Stimulated activated naive B cell treated with anti-CD40 and anti-IgM and Interleukin-4, amounts not matched to agents 10 μg/mL and 1 μg/mL and 100 μg/mL, for 72 hours (primary cell): ENCODE data around the gene LYPD1.

Source experiments
- ATAC-seq, 2 donors: fragments of 150-1000 bp; cut with Tn5 transposase; replicated peaks; 2 replicates each; pipeline ENCODE4 v1.10.0; 2021; ENCODE audit warnings: moderate library complexity in 1 of 2
- DNase-seq: peaks from one replicate; pipeline ENCODE4 v3.0.0; 2021
- H3K27ac Mint-ChIP-seq: one replicate; pipeline ENCODE4 v1.8.0; 2022; ENCODE audit warnings: mild to moderate bottlenecking, mixed read lengths
- H3K27me3 Mint-ChIP-seq, 2 donors: one replicate each; pipeline ENCODE4 v1.8.0; 2022; ENCODE audit warnings: mixed read lengths in 2 of 2
- H3K36me3 Mint-ChIP-seq, 2 donors: one replicate each; pipeline ENCODE4 v1.8.0; 2022; ENCODE audit warnings: mixed read lengths in 2 of 2, mild to moderate bottlenecking in 1 of 2
- H3K4me1 Mint-ChIP-seq, 2 donors: one replicate each; pipeline ENCODE4 v1.8.0; 2022; ENCODE audit warnings: mixed read lengths in 2 of 2, mild to moderate bottlenecking in 1 of 2
- H3K4me3 Mint-ChIP-seq, 2 donors: one replicate each; pipeline ENCODE4 v1.8.0; 2022; ENCODE audit warnings: mild to moderate bottlenecking in 2 of 2, mixed read lengths in 2 of 2, moderate library complexity in 1 of 2
- H3K9me3 Mint-ChIP-seq, 2 donors: one replicate each; pipeline ENCODE4 v1.8.0; 2022; ENCODE audit warnings: mixed read lengths in 2 of 2, mild to moderate bottlenecking in 1 of 2

The LYPD1 gene

GRCh38 chr2:132678483-132678882, 8.5 kb upstream of the LYPD1 start:
- no peaks in the 10 kb centered on the region for H3K4me1 Mint-ChIP-seq
- H3K9me3 Mint-ChIP-seq = no peaks in the 10 kb centered on the region
- H3K27me3 Mint-ChIP-seq = peaks cover 14 to 21% of the 10 kb centered on the region in 2 donors
- no peak for DNase-seq
- H3K36me3 Mint-ChIP-seq = no peaks in the 10 kb centered on the region
- H3K4me3 Mint-ChIP-seq = no peak overlapping the region
- ATAC-seq = no peak
- no peak overlapping the region for H3K27ac Mint-ChIP-seq

GRCh38 chr2:132677661-132678060, 7.7 kb upstream of the LYPD1 start:
- no peaks in the 10 kb centered on the region for H3K4me1 Mint-ChIP-seq
- ATAC-seq = no peak
- H3K36me3 Mint-ChIP-seq = no peaks in the 10 kb centered on the region
- no peak overlapping the region for H3K4me3 Mint-ChIP-seq
- DNase-seq = no peak
- peaks cover 19 to 27% of the 10 kb centered on the region in 2 donors for H3K27me3 Mint-ChIP-seq
- H3K9me3 Mint-ChIP-seq = no peaks in the 10 kb centered on the region
- H3K27ac Mint-ChIP-seq = no peak overlapping the region

GRCh38 chr2:132676999-132677398, 7.0 kb upstream of the LYPD1 start:
- DNase-seq = no peak
- ATAC-seq = no peak
- no peaks in the 10 kb centered on the region for H3K4me1 Mint-ChIP-seq
- no peak overlapping the region for H3K4me3 Mint-ChIP-seq
- H3K27ac Mint-ChIP-seq = no peak overlapping the region
- H3K36me3 Mint-ChIP-seq = no peaks in the 10 kb centered on the region
- peaks cover 21 to 27% of the 10 kb centered on the region in 2 donors for H3K27me3 Mint-ChIP-seq
- no peaks in the 10 kb centered on the region for H3K9me3 Mint-ChIP-seq

- ATAC-seq = no peak
- Mint-ChIP-seq H3K27ac (peak overlapping the region; percentile 75), H3K4me3 (peak overlapping the region; percentile 27 to 31), H3K4me1 (peaks cover 4 to 13% of the 10 kb centered on the region in 2 donors), H3K36me3 (peaks cover 2 to 5% of the 10 kb centered on the region in 2 donors), H3K9me3 (no peaks in the 10 kb centered on the region), H3K27me3 (peaks cover 41 to 59% of the 10 kb centered on the region in 2 donors)
- DNase-seq = no peak
Measured at GRCh38 chr2:132671151-132671835, 1.3 kb upstream of the LYPD1 start.

GRCh38 chr2:132670496-132671150, 618 bp upstream of the LYPD1 start:
- Mint-ChIP-seq H3K36me3 (peaks cover 2 to 5% of the 10 kb centered on the region in 2 donors), H3K4me3 (peak overlapping the region; percentile 27 to 31), H3K27me3 (peaks cover 39 to 63% of the 10 kb centered on the region in 2 donors), H3K27ac (no peak overlapping the region), H3K9me3 (no peaks in the 10 kb centered on the region), H3K4me1 (peaks cover 4 to 13% of the 10 kb centered on the region in 2 donors)
- ATAC-seq = no peak
- no peak for DNase-seq

- Mint-ChIP-seq H3K27ac (no peak overlapping the region), H3K4me1 (peaks cover 4 to 13% of the 10 kb centered on the region in 2 donors), H3K9me3 (no peaks in the 10 kb centered on the region), H3K27me3 (peaks cover 32 to 58% of the 10 kb centered on the region in 2 donors), H3K36me3 (peaks cover 2 to 5% of the 10 kb centered on the region in 2 donors), H3K4me3 (no peak overlapping the region)
- DNase-seq (no peak), ATAC-seq (no peak)
Measured at GRCh38 chr2:132668987-132669907, 758 bp downstream of the LYPD1 start.

- DNase-seq = no peak
- no peak for ATAC-seq
- H3K36me3 Mint-ChIP-seq = peaks cover 2 to 5% of the 10 kb centered on the region in 2 donors
- peaks cover 37 to 58% of the 10 kb centered on the region in 2 donors for H3K27me3 Mint-ChIP-seq
- no peaks in the 10 kb centered on the region for H3K9me3 Mint-ChIP-seq
- no peak overlapping the region for H3K4me3 Mint-ChIP-seq
- no peak overlapping the region for H3K27ac Mint-ChIP-seq
- peaks cover 4 to 13% of the 10 kb centered on the region in 2 donors for H3K4me1 Mint-ChIP-seq
Measured at GRCh38 chr2:132668189-132668823, 1.7 kb downstream of the LYPD1 start.

GRCh38 chr2:132667706-132668105, 2.3 kb downstream of the LYPD1 start:
- peaks cover 2 to 5% of the 10 kb centered on the region in 2 donors for H3K36me3 Mint-ChIP-seq
- H3K27ac Mint-ChIP-seq = no peak overlapping the region
- H3K27me3 Mint-ChIP-seq = peaks cover 33 to 53% of the 10 kb centered on the region in 2 donors
- no peak overlapping the region for H3K4me3 Mint-ChIP-seq
- DNase-seq (no peak), ATAC-seq (no peak)
- no peaks in the 10 kb centered on the region for H3K9me3 Mint-ChIP-seq
- peaks cover 4 to 13% of the 10 kb centered on the region in 2 donors for H3K4me1 Mint-ChIP-seq

GRCh38 chr2:132665401-132666140, 4.4 kb downstream of the LYPD1 start:
- H3K9me3 Mint-ChIP-seq = no peaks in the 10 kb centered on the region
- peaks cover 0 to 5% of the 10 kb centered on the region in 2 donors for H3K4me1 Mint-ChIP-seq
- H3K4me3 Mint-ChIP-seq = no peak overlapping the region
- H3K27ac Mint-ChIP-seq = no peak overlapping the region
- H3K27me3 Mint-ChIP-seq = peaks cover 24 to 40% of the 10 kb centered on the region in 2 donors
- no peak for ATAC-seq
- no peaks in the 10 kb centered on the region for H3K36me3 Mint-ChIP-seq
- DNase-seq = no peak

GRCh38 chr2:132664096-132664495, 5.9 kb downstream of the LYPD1 start:
- no peak overlapping the region for H3K27ac Mint-ChIP-seq
- peaks cover 24 to 25% of the 10 kb centered on the region in 2 donors for H3K27me3 Mint-ChIP-seq
- DNase-seq (no peak), ATAC-seq (no peak)
- no peaks in the 10 kb centered on the region for H3K36me3 Mint-ChIP-seq
- H3K4me3 Mint-ChIP-seq = no peak overlapping the region
- H3K4me1 Mint-ChIP-seq = peaks cover 0 to 5% of the 10 kb centered on the region in 2 donors
- no peaks in the 10 kb centered on the region for H3K9me3 Mint-ChIP-seq

- no peak overlapping the region for H3K27ac Mint-ChIP-seq
- H3K4me1 Mint-ChIP-seq = no peaks in the 10 kb centered on the region
- H3K4me3 Mint-ChIP-seq = no peak overlapping the region
- H3K36me3 Mint-ChIP-seq = no peaks in the 10 kb centered on the region
- peaks cover 13 to 17% of the 10 kb centered on the region in 2 donors for H3K27me3 Mint-ChIP-seq
- ATAC-seq (no peak), DNase-seq (no peak)
- H3K9me3 Mint-ChIP-seq = no peaks in the 10 kb centered on the region
Measured at GRCh38 chr2:132662732-132663131, 7.3 kb downstream of the LYPD1 start.

- Mint-ChIP-seq H3K4me1 (no peaks in the 10 kb centered on the region), H3K27me3 (peaks cover 5 to 11% of the 10 kb centered on the region in 2 donors), H3K9me3 (peaks cover 0 to 3% of the 10 kb centered on the region in 2 donors), H3K4me3 (no peak overlapping the region), H3K36me3 (no peaks in the 10 kb centered on the region), H3K27ac (no peak overlapping the region)
- ATAC-seq = no peak
- DNase-seq = no peak
Measured at GRCh38 chr2:132659331-132659730, 10.7 kb downstream of the LYPD1 start.

- DNase-seq = no peak
- Mint-ChIP-seq H3K4me1 (no peaks in the 10 kb centered on the region), H3K27me3 (peaks cover 2 to 5% of the 10 kb centered on the region in 2 donors)
Measured at GRCh38 chr2:132656266-132656975, 13.6 kb downstream of the LYPD1 start.

More at GRCh38 chr2:132656266-132656975, 13.6 kb downstream of the LYPD1 start:
- ATAC-seq = no peak
- Mint-ChIP-seq H3K4me3 (no peak overlapping the region), H3K27ac (no peak overlapping the region), H3K9me3 (peaks cover 0 to 3% of the 10 kb centered on the region in 2 donors), H3K36me3 (no peaks in the 10 kb centered on the region)
